GM21526 (cell line): Measurements from ENCODE around the gene RUFY4.
"Not testable (repeated sequence)": the region's sequence is repeated elsewhere in the genome, so short reads cannot be mapped to it uniquely, and the experiment has no call there.

Experiments
- ATAC-seq: cut with Tn5 transposase; IDR thresholded peaks from one replicate; pipeline ENCODE4 v1.9.1; 2021; ENCODE audit warnings: moderate library complexity; ENCODE audit not compliant: unreplicated experiment, low FRiP score

Gene RUFY4

DNA sequence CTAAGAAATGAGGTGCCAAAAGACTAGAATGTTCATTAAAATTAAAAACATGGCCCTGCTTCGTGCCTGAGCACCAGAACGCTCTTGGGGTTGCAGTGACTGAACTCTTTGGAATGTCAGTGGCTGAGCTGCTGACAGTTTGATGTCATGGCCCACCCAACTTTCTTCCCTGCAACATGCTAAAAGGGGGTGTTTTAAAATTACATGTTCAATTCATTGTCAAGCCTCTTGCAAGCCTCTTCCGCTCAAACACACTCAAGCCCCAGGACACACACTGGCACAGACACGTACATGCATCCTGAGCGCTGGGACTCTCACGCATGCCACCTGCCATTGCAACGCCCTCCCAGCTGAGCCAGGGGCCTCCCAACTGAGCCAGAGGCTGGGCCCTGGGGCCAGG lies 12.6 kb downstream of the RUFY4 start:
- no peak for ATAC-seq

DNA sequence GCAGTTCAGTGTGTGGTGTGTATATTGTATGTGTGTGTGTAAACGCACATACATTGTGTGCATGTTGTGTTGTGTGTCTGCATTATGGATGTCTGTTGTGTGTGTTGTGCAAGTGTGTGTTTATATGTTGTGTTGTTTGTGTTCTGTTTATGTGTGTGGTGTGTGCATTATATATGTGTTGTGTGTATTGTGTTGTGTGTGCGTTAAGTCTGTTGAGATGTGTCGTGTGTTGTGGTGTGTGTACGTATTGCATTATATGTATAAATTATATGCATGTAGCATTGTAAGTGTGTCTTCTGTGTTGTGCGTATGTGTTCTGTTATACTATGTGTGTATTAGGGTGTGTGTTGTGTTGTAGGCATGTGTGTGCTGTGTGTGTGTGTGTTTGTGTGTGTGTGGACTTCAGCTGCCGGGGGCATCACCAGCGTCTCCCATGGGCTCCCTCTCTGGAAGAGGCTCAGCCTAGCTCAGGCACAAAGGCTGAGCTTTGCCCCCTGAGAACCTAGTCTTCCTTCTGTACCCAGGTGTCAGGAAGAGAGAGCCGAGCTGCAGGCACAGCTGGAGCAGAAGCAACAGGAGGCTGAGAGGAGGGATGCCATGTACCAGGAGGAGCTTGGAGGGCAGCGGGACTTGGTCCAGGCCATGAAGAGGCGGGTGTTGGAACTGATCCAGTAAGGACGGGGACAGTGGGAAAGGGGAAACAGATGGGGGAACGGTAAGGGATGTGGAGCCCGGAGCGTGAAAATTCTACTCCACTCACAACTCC lies 13.7 kb downstream of the RUFY4 start:
- ATAC-seq = no peak

DNA sequence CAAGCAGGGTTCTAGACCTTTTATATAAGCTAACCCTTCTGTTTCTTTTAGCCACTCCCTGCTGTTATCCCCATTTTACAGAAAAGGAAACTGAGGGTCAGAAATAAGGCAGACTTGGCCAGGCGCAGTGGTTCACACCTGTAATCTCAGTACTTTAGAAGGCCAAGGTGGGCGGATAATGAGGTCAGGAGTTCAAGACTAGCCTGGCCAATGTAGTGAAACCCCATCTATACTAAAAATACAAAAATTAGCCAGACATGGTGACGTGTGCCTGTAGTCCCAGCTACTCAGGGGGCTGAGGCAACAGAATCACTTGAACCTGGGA lies 14.3 kb downstream of the RUFY4 start:
- ATAC-seq = no peak

DNA sequence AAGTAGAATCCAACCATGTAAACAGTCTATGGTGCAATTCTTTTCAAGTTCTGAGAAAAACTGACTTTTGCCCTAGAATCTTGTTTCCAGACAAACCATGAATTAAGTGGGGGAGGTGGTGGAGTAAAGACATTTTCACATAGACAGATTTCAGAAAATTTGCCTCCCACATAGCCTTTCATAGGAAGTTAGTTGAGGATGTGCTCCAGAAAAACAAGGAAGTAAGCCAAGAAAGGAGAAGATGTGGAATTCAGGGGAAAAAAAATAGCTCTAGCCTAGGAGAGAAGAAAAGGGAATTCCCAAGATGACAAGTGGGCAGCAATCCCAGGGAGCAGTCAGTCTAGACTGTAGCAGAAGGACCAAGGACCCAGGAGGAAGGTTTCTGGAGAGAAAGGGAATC lies 17.4 kb downstream of the RUFY4 start:
- ATAC-seq = no peak

DNA sequence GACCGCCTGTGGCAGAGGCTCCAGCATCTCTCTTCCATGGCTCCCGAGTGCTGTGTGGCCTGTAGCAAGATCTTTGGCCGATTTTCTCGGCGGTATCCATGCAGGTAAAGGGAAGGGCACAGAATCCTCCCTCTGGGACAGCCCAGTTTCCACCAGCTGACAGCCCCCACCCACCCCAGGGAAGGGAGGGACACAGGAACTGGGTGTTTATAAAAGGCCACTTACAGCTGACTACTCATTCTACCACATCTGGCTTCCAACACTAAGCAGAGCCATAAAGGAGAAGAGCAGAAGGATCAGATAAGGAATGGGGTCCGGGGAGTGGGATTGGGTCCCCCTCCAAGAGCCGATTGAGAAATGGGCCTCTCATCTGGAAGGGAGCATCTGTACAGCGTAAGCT lies 20.2 kb downstream of the RUFY4 start:
- no peak for ATAC-seq

DNA sequence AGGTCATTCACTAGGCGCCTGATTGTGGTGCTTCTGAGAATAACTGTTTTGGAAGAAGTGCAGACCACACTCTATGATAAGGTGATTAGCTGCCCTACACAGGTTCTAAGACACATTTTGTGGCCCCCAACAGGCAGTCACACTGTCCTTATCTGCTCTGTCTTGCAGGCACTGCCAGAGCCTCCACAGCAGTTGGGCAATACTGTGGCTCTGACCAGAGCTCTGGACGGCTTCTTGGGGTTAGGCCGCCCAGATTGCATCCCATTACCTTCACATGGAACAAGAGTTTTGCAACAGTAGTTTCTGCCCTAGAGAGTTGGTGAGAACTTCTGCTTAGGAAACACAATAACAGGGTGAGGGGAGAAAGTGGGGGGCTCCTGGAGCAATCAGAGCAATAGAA lies 22.7 kb downstream of the RUFY4 start:
- ATAC-seq = no peak

DNA sequence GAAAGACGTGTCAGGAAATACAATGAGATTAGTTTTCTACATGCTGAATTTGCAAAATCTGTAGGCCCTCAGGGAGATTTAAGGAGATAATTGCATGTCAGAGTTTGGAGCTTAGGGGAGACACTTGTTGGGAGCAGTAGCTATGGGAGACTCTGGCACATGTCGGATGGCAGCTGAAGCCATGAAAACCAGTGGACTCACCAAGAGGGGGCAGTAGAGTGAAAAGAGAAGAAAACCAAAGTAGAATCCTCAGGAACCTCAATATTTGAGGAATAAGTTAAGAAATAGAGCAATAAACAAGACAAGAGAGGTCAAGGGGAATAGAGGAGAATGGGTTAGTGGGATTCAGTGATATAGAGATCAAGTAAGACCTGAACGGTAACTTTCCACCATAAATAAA lies 24.8 kb downstream of the RUFY4 start:
- ATAC-seq = no peak

DNA sequence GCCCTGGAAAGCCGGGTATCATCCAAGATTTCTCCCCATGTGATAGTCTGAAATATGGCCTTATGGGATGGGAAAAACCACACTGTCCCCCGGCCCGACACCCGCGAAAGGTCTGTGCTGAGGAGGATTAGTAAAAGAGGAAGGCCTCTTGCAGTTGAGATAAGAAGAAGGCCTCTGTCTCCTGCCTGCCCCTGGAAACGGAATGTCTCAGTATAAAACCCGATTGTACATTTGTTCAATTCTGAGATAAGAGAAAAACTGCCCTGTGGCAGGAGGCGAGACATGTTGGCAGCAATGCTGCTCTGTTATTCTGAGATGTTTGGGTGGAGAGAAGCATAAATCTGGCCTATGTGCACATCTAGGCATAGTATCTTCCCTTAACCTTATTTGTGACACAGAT lies 26.8 kb downstream of the RUFY4 start:
- ATAC-seq = no peak

DNA sequence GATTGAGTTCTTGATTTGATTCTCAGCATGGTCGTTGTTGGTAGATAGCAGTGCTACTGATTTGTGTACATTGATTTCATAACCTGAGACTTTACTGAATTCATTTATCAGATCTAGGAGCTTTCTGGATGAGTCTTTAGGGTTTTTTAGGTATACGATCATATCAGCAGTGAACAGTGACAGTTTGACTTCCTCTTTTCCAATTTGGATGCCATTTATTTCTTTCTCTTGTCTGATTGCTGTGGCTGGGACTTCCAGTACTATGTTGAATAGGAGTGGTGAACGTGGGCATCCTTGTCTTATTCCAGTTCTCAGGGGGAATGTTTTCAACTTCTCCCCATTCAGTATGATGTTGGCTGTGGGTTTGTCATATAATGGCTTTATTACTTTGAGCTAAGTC lies 28.9 kb downstream of the RUFY4 start:
- no peak for ATAC-seq

DNA sequence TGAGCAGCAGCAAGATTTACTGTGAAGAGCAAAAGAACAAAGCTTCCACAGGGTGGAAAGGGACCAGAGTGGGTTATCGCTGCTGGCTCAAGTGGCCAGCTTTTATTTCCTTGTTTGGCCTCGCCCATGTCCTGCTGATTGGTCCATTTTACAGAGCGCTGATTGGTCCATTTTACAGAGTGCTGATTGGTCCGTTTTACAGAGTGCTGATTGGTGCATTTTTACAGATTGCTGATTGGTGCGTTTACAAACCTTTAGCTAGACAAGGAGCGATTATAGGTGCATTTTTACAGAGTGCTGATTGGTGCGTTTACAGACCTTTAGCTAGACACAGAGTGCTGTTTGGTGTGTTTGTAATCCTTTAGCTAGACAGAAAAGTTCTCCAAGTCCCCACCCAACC lies 39.8 kb downstream of the RUFY4 start:
- ATAC-seq = not testable (repeated sequence)

DNA sequence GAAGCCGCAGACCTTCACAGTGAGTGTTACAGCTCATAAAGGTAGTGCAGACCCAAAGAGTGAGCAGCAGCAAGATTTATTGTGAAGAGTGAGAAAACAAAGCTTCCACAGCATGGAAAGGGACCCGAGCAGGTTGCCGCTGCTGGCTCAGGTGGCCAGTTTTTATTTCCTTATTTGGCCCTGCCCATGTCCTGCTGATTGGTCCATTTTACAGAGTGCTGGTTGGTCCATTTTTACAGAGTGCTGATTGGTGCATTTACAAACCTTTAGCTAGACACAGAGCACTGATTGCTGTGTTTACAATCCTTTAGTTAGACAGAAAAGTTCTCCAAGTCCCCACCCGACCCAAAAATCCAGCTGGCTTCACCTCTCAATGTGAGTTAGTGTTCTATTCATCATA lies 52.7 kb downstream of the RUFY4 start:
- not testable (repeated sequence) for ATAC-seq

DNA sequence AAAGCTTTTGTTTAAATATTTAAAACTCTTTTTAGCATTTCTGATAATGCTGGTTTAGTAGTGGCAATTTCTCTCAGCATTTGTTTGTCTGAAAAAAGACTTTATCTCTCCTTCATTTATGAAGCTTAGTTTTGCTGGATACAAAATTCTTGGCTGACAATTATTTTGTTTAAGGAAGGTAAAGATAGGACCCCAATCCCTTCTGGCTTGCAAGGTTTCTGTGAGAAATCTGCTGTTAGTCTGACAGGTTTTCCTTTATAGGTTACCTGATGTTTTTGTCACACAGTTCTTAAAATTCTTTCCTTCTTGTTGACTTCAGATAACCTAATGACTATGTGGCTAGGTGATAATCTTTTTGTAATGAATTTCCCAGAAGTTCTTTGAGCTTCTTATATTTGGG lies 53.2 kb downstream of the RUFY4 start:
- ATAC-seq = not testable (repeated sequence)

DNA sequence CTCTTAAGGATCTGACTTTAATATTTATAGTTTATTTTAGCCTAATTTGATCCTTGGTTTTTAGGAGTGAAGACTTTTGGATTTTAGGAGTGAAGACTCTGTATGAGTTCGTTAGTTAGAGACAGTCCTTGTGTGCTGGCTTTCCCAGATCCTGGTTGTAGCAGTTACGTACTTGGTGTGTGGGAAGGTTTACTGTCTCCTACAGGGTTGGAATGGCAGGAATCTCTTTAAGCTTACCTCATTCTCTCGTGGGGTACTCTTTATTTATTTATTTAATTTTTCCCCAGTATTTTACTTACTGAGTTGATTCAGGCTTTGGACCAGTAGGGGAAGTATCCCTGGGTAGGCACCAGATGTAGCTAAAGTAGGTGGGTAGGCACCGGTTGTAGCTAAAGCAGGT lies 54.9 kb downstream of the RUFY4 start:
- no peak for ATAC-seq

DNA sequence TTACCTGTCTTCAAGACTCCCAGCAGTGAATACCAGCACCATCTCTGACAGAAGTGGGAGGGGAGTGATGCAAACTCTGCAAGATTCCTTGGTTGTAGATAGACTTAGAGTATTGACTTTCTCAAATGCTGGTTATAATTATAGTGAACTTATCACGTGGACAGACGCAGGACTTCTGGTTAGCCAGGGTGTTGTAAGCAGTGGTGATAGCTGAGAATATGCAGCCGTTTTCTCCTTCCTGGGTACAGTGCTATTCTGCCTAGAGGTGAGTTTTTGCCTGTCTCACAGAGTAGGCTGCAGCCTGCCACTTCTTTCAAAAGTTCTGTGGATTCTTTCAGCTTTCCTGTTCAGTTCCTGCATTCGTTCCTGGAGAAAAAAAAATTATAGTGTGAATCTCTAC lies 56.0 kb downstream of the RUFY4 start:
- ATAC-seq = no peak

DNA sequence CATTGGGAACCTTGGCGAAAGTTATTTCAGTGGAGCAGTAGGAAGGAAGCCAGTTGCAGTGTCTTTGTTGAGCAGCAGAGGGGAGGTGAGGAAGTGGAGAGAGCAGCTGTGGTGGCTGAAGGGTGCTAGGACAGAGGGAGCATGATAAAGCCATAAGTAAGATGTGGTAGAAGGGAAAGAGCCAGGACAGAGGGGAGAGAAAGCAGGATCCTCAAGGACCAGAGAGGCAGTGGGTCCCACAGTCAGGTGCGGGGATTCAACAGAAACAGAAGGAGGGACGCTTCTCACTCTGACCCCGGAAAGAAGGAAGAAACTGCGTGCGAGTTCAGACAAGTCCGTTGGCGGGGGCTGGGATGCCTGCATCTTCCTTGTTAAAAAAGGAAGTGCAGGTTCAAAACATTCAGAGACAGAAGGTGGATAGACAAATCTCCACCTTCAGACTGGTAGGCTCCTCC lies 56.6 kb downstream of the RUFY4 start, which contains the start of gene CXCR2:
Gene CXCR2, plus strand, starts transcription at position 403 of the 455 bp plus-strand sequence. CDS start 8,774 bp downstream, outside the sequence.
- ATAC-seq = no peak

DNA sequence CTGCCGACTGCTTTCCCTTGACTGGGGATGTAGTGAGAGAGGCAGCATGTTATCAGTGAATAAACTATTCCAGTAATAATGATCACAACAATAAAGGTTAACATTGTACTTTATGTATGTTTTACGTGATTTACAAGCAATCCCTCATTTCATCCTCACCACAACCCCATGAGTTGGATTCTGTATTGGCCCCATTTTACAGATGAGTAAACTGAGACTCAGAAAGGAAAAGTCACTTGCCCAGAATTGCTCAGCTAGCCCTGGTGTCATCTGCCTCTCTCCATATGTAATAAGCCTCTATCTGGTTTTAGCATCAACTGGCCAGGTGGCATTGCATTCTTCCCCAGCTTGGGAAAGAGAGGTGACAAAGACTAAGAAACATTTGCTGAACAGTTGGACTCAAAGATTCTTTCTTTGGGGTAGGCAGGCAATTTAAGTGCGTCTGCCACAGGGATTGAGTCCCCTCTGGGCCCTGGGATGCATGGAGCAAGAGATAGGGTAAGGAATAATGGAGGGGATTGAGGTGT lies 58.9 kb downstream of the RUFY4 start:
- no peak for ATAC-seq

DNA sequence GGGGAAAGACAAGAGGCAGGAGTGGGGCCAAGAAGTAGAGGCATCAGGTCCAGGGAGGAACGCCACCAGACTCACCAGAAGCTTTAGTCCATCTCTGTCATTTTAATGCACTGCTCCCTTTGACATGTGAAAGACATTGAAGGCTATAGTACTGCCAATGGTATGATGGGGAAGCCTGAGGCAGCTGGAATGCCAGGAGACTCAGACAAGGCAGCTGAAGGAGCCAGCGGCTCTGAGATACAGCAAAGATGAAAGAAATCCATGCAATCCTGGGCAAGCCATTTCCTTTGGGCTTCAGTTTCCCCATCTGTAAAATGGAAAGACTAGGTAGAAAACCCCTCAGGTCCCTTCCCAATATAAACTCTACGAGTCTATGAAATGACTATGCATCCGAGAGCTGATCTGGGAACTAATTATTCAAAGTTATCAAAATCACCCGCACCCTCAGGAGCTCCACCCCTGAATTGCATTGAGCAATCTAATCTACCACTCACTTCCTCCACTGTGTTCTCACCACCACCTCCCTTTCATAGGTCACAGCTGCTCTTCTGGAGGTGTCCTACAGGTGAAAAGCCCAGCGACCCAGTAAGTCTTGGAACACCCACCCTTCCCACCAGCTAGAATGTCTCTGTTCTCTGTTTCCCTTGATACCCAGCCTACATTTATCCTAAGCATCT lies 59.9 kb downstream of the RUFY4 start:
- no peak for ATAC-seq

DNA sequence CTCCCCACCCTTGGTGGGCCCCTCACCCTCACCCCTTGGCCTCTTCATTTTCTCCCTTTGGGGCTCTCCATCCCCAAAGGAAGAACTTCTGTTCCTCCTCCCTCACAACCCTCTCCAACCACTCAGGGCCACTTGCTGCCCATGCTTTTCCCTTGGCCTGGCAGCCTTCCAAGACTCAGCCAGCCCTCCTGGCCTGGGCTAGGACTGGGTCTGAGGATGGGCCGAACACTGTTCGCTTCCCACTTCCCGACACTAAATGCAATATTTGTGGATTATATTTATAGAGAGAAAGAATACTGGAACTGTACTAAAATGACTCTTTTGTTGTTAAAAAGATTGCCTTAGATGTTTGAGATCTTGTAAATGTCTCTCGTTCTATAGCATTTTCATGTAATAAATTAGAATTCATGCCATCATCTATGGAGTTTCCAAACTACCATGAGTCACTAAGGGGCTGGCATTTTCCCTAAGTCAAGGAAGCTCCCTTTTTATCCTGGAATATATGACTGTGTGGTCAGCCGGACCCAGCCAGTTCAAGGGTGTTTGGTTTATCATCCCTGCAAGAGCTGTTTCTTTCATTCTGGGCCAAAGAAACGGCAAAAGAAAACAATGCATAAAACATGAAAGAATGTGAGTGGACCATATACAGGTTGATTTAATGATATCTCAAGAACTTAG lies 60.5 kb downstream of the RUFY4 start:
- ATAC-seq = no peak

DNA sequence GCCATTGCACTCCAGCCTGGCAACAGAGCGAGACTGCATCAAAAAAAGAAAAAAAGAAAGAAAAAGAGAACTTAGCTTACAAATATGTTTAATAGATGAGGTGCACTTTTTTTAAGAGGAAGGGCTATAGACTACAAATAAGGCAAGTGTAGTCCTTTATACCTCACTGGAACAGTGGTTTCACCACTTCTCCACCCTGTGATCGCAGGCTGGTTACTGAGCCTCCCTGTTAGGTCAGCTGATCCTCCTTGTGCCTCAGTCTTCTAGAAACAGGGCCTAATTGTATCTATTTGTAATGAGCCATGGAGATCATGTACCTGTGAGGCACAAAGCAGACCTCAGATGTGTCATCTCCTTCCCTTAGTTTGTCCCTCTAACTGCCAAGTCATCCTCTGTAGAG lies 61.3 kb downstream of the RUFY4 start:
- no peak for ATAC-seq

DNA sequence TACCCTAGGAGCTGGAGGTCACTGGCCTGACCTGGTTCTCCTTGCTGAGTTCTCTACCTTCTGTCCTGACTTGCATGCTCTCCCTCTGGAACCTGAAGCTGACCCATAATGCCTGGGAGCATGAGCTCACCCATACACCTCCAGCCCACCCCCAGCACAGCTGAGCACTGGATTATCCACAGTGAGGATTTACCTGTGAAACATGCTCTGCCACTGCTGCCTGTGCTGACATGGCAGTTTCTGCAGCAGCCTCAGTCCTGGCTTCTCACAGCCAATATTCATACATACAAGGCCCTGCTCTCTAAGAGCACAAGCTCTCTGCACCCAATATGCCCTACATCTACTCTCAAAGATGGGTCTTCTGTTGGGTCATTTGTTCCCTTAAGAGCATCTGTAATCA lies 61.8 kb downstream of the RUFY4 start:
- no peak for ATAC-seq

DNA sequence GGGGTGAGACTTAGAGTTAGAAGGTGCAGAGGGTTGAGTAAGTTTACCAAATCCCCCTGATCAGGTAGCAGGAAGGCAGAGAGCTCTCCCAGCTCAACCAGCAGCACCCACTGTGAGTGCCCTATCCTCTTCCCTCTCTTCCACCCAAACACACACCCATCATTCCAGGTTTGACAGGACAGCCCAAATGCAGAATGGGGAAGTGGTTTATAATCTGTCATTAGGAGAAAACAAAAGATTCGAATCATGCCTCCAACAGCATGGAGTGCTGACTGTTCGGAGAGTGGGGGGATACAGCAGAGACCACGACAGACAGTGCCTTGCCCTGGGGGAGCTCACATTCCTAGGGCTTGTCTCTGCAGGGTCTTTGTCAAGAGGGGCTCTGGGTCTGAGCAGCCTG lies 68.5 kb downstream of the RUFY4 start:
- no peak for ATAC-seq
